Upper lobe of left lung (tissue), 6 donors: Measurements from ENCODE around the gene HIF3A. TPM values are rescaled to one million over a fixed set of nuclear protein-coding genes. Genes with fewer than 3 reads are reported as not detected.

Experiments used
- ATAC-seq, 2 donors: fragments of 200-7000 bp; cut with Tn5 transposase; one replicate each; pipeline ENCODE4 v1.9.1; 2022; ENCODE audit warnings: mild to moderate bottlenecking in 2 of 2, moderate library complexity in 2 of 2; ENCODE audit not compliant: low FRiP score in 2 of 2
- DNase-seq, 2 donors: peaks; one replicate each; pipeline ENCODE4 v3.0.0-alpha.2; 2019 to 2020
- H3K27ac ChIP-seq, 4 donors: fragments of 200-600 bp; sonication (generic); one replicate each; pipeline ENCODE4 v1.5.1; 2016 to 2019
- H3K27me3 ChIP-seq, 4 donors: fragments of 200-600 bp; sonication (generic); one replicate each; pipeline ENCODE4 v1.5.1; 2017 to 2019
- H3K36me3 ChIP-seq, 4 donors: fragments of 200-600 bp; sonication (generic); one replicate each; pipeline ENCODE4 v1.5.1; 2016 to 2019
- H3K4me1 ChIP-seq, 4 donors: fragments of 200-600 bp; sonication (generic); one replicate each; pipeline ENCODE4 v1.5.1; 2018 to 2019
- H3K4me3 ChIP-seq, 4 donors: fragments of 200-600 bp; sonication (generic); one replicate each; pipeline ENCODE4 v1.5.1; 2017 to 2019; ENCODE audit warnings: mild to moderate bottlenecking in 2 of 4, moderate library complexity in 1 of 4
- H3K9me3 ChIP-seq, 4 donors: fragments of 200-600 bp; sonication (generic); one replicate each; pipeline ENCODE4 v1.5.1; 2018 to 2019
- CTCF ChIP-seq, 6 experiments: fragments of 450-650 bp in 4 of 6; fragments of 200-600 bp in 2 of 6; sonication (generic) in 2 of 6; IDR thresholded peaks; one replicate each; pipeline ENCODE4 v1.5.1; 2016 to 2019; ENCODE audit warnings: antibody characterized with exemption in 6 of 6
- EP300 ChIP-seq, 4 donors: sonication (generic); formaldehyde crosslinking; IDR thresholded peaks; one replicate each; pipeline ENCODE4 v1.5.1; 2017; ENCODE audit warnings: antibody characterized with exemption in 4 of 4, control low read depth in 2 of 4
- POLR2A ChIP-seq, 4 donors: fragments of 450-650 bp; IDR thresholded peaks; one replicate each; pipeline ENCODE4 v1.5.1; 2016 to 2017; ENCODE audit warnings: antibody characterized with exemption in 4 of 4, mild to moderate bottlenecking in 2 of 4
- POLR2AphosphoS5 ChIP-seq, 2 donors: sonication (generic); formaldehyde crosslinking; IDR thresholded peaks; one replicate each; pipeline ENCODE4 v1.5.1; 2017; ENCODE audit warnings: antibody characterized with exemption in 2 of 2
- WGBS, 2 donors: methylation state at CpG; one replicate each; pipeline ENCODE4 v1.1.5; 2017 to 2018; 5-methylcytosine and 5-hydroxymethylcytosine counted together
- total RNA-seq, 6 donors: library from RNA; depleted of rRNA in 4 of 6; stranded (reverse); fragments of >200 nt in 4 of 6; gene quantifications; one replicate each; pipeline versions ENCODE4 v1.1.0 to v1.2.1, GENCODE V29; 2016 to 2021
- donor health status: DM: no; HTN: no; CAD: no; lungs with moderate emphysema.
- donor health status: DM: no; HTN: yes; CAD: no; lungs with severe emphysema.

HIF3A gene
- total RNA-seq, 6 donors from 2014 or later: 42.3 to 1,057 (median 61.3) TPM

GRCh38 chr19:46386151-46386550, 89.3 kb downstream of the HIF3A start:
- WGBS, 2 donors: 94 to 95% methylated on average over 9 to 10 of the region's 10 CpGs
- ATAC-seq: no peak
- no peaks in the 10 kb centered on the region for H3K27me3 ChIP-seq
- no peak overlapping the region for H3K27ac ChIP-seq
- H3K4me1 ChIP-seq: peaks cover 0 to under 1% (median 0%) of the 10 kb centered on the region in 4 donors
- no peaks in the 10 kb centered on the region for H3K9me3 ChIP-seq
- no peak for TF ChIP-seq POLR2AphosphoS5 (IDR thresholded peaks at IDR 0.05)
- no peak for TF ChIP-seq POLR2A (IDR thresholded peaks at IDR 0.05)
- peaks cover 20 to 96% (median 84%) of the 10 kb centered on the region in 4 donors for H3K36me3 ChIP-seq
- DNase-seq: no peak
- no peak overlapping the region for H3K4me3 ChIP-seq

GRCh38 chr19:46386996-46387712, 90.3 kb downstream of the HIF3A start:
- DNase-seq (no peak), ATAC-seq (no peak)
- Histone ChIP-seq H3K27me3 (no peaks in the 10 kb centered on the region), H3K36me3 (peaks cover 20 to 91% (median 78%) of the 10 kb centered on the region in 4 donors), H3K9me3 (no peaks in the 10 kb centered on the region), H3K4me1 (peaks cover under 1 to 10% (median 3%) of the 10 kb centered on the region in 4 donors), H3K27ac (no peak overlapping the region), H3K4me3 (no peak overlapping the region)
- WGBS, 2 donors: 95 to 97% methylated on average over 25 to 30 of the region's 30 CpGs
- TF ChIP-seq POLR2A (IDR thresholded peaks at IDR 0.05): no peak
- TF ChIP-seq CTCF (IDR thresholded peaks at IDR 0.05): no peak
- no peak for TF ChIP-seq EP300 (IDR thresholded peaks at IDR 0.05)
- TF ChIP-seq POLR2AphosphoS5 (IDR thresholded peaks at IDR 0.05): no peak

GRCh38 chr19:46387713-46388130, 90.9 kb downstream of the HIF3A start:
- Histone ChIP-seq H3K9me3 (no peaks in the 10 kb centered on the region), H3K27me3 (no peaks in the 10 kb centered on the region), H3K4me1 (peaks cover 6 to 16% (median 7%) of the 10 kb centered on the region in 4 donors), H3K36me3 (peaks cover 17 to 86% (median 75%) of the 10 kb centered on the region in 4 donors), H3K27ac (no peak overlapping the region), H3K4me3 (no peak overlapping the region)
- no peak for TF ChIP-seq POLR2A (IDR thresholded peaks at IDR 0.05)
- TF ChIP-seq POLR2AphosphoS5 (IDR thresholded peaks at IDR 0.05): no peak
- no peak for TF ChIP-seq EP300 (IDR thresholded peaks at IDR 0.05)
- no peak for TF ChIP-seq CTCF (IDR thresholded peaks at IDR 0.05)
- ATAC-seq: no peak
- WGBS, 2 donors: 80 to 95% methylated on average over 4 to 10 of the region's 10 CpGs
- no peak for DNase-seq

GRCh38 chr19:46388311-46389095, 91.7 kb downstream of the HIF3A start:
- no peak for ATAC-seq
- Histone ChIP-seq H3K4me3 (no peak overlapping the region), H3K9me3 (no peaks in the 10 kb centered on the region), H3K36me3 (peaks cover 15 to 78% (median 69%) of the 10 kb centered on the region in 4 donors), H3K27ac (no peak overlapping the region), H3K27me3 (no peaks in the 10 kb centered on the region), H3K4me1 (peaks cover 6 to 16% (median 12%) of the 10 kb centered on the region in 4 donors)
- whole genome bisulfite sequencing, 2 donors: 88 to 94% methylated on average over 18 to 25 of the region's 25 CpGs
- no peak for DNase-seq
- TF ChIP-seq POLR2A (IDR thresholded peaks at IDR 0.05) (no peak), EP300 (IDR thresholded peaks at IDR 0.05) (no peak), POLR2AphosphoS5 (IDR thresholded peaks at IDR 0.05) (no peak), CTCF (IDR thresholded peaks at IDR 0.05) (no peak)
